DOHH2 (cell line): Measurements from ENCODE around the gene DENND1A.

Experiments used
- CTCF ChIP-seq: fragments of 200-600 bp; sonication (generic); IDR thresholded peaks from one replicate; pipeline ENCODE4 v1.5.1; 2014; ENCODE audit warnings: antibody characterized with exemption, mild to moderate bottlenecking, low read depth, low read length; ENCODE audit not compliant: poor library complexity, severe bottlenecking
- EZH2phosphoT487 ChIP-seq: fragments of 200-600 bp; sonication (generic); IDR thresholded peaks from 2 replicates; pipeline ENCODE4 v1.6.1; 2017; ENCODE audit warnings: borderline replicate concordance, mild to moderate bottlenecking, antibody characterized with exemption, low read length, moderate library complexity, mixed read lengths

- no peak for TF ChIP-seq CTCF
- TF ChIP-seq EZH2phosphoT487 = no peak
Measured at GRCh38 chr9:123336959-123337358, 593.0 kb downstream of the DENND1A start.
